T-helper 1 cell (primary cell): Measurements from ENCODE around the gene PPP1R13L.
"Not testable (repeated sequence)": the region's sequence is repeated elsewhere in the genome, so short reads cannot be mapped to it uniquely, and the experiment has no call there.

ENCODE experiments used
- DNase-seq, 5 donors: peaks; one replicate each; pipeline ENCODE4 v3.0.0-alpha.2; 2012 to 2020

The PPP1R13L gene

GRCh38 chr19:45432543-45432942 lies 27.7 kb upstream of the PPP1R13L start:
- DNase-seq: not testable (repeated sequence)

DNA sequence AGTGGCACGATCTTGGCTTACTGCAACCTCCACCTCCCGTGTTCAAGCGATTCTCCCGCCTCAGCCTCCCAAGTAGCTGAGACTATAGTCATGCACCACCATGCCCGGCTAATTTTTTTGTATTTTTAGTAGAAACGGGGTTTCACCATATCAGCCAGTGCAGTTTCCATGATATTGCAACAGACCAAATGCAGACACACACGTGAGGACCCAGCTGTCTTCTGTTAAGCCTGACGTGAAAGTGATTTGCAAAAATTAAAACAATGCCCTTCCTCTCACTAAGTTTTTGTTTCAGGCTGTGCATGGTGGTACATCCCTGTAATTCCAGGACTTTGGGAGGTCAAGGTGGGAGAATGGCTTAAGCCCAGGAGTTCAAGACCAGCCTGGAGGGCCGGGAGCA lies 26.1 kb upstream of the PPP1R13L start:
- DNase-seq: not testable (repeated sequence)

DNA sequence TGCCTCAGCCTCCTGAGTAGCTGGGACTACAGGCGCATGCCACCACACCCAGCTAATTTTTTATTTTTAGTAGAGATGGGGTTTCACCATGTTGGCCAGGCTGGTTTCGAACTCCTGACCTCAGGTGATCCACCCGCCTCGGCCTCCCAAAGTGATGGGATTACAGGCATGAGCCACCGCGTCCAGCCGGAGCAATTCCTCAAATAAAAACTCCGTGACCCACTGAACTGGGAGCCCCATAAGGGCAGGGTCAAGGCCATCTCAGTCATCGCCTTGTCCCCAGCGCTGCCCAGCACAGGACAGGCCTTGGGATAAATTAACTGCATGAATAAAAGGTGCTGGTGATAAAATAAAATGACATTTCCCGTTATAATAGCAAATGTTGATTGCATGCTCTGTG lies 25.0 kb upstream of the PPP1R13L start:
- DNase-seq: not testable (repeated sequence)

DNA sequence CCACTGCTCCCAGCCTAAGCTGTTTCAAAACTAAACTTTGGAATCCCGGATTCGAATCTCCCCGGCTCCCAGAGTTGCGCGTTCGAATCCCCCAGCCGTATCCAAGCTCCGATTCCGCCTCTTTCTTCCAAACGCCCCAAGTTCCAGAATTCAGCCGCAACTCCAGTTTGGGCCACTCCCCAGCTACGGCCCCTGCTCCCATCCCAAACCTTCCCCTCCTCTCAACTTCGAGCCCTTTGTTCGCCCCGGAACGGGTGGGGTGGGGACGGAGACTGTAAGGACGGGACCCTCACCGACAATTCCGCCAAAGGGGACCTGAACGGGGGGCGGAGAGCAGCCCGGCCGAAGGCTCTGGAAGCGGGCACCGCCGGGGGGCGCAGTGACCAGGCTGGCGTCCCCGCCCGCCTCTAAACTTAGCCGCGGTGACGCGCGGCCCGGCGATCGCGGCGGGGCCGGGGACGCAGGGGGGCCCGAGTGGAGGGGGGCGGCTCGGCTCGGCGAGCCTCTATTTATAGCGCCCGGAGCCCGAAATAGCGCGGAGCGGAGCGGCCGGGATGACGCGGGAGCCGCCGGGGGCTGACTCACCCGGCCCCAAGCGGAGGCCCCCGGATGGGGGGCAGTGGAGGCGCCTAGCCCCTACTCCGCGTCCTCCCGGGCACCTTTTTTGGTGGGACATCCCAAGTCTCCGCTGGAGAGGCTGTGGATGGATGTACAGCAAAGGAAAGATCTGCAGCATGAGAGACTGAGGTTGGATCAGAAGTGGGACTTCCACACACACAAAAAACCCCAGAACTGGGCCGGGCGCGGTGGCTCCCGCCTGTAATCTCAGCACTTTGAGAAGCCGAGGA lies 23.7 kb upstream of the PPP1R13L start:
- DNase-seq: no peak

DNA sequence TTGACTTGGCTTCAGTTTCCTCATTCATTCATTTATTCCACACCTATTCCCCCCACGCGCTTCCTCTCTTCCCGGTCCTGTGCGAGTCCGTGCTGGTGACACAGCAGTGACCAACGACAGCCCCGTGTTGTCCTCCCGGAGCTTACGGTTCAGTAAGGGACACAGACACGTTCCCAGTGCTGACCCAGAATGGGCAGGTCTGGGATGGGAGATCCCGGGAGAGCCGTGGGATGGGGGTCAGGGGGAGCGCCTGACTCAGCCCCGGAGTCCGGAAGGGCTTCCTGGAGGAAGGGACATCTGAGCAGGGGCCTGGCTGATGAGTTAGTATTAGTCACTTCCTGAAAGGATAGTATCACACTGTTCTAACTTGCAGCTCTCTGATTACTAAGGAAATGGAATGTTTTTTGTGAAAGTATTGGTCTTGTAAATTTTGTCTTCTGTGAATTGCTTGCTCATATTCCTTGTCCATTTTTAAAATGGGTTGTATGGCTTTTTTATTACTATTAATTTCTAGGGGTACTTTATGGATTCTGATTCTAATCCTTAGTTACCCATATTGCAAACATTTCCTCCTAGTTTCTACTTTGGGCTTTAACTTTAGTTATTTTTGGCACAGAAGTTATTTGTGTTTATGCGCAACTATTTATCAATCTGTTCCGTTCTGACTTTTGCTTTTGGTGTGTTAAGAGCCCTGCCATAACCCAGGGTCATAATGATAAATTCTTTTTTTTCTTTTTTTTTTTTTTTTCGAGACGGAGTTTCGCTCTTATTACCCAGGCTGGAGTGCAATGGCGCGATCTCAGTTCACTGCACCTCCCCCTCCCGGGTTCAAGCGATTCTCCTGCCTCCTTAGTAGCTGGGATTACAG lies 19.6 kb upstream of the PPP1R13L start:
- DNase-seq: peak in 1 of 5 donors; percentile 60

DNA sequence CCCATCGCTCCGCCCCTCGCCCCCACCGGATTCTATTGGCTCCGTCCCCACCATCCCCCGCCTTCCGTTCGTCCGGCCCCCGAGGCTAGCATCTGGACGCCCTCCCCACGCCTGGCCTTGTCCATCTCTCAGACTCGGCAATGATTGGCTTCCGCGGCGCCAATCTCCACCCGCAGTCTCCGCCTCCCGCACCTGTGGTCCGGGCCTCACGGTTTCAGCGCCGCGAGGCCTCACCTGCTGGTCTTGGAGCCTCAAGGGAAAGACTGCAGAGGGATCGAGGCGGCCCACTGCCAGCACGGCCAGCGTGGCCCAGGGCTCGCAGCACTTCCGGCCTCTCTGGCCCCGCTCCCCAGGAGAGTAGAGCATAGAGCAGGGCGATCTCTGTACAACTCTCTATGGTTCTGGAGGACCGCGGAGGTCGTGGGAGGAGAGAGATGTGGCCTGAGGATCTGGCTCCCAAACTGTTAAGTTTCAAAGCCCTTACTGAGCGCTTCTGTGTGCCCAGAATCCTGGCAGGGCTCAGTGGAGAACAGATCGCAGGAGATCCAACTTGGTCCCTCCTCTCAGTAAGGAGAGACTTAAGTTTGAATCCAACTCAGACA lies 18.8 kb upstream of the PPP1R13L start, which contains the start of gene ERCC1:
TSS of gene ERCC1 (minus strand) at position 329 of the 602 bp plus-strand sequence. CDS start 543 bp downstream, outside the sequence.
- peak in 3 of 5 donors; percentile 72 to 88 (median 78) for DNase-seq

- DNase-seq: peak in 2 of 5 donors; percentile 74 to 82
These were observed 18.2 kb upstream of the PPP1R13L start for GRCh38 chr19:45423033-45423588.

DNA sequence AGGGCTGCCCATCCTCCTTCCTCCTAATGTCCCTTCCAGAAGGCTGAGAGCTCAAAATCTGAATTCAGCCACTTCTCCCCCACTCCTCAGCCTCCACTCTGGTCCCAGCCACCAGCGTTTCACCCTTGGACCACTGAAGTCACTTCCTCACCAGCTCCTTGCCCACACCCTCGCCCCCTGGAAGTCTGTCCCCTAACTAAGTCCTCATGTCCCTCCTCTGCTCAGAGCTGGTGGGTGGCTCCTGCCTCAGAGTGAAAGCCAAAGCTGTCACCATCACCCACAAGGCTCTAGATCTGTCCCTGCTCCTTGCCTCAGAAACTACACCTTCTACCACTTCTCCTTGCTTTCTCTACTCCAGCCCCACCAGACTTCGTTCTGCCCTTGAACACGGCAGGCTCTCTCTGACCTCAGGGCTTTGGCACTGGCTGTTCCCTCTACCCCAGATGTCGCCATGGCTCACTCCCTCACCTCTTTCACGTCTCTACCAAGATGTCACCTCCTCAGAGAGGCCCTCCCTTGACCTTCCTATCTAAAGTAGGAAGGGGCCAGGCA lies 17.2 kb upstream of the PPP1R13L start:
- no peak for DNase-seq

DNA sequence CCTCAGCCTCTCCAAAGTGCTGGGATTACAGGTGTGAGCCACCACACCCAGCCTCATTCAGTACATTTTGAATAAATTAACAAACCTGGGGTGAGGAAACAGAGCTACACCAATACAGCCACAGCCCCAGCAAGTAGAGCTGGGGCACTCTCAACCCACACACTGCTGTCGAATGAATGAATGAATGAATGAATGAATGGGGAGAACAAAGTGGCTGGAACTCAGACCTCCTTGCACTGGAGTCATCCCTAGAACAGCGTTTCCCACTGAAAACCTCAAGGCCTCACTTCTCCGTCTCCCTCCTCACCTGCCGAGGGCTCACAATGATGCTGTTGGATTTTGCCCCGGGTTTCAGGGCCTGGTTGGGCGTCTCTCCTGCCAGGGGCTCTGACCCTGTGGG lies 16.0 kb upstream of the PPP1R13L start:
- no peak for DNase-seq

GRCh38 chr19:45420356-45420755 lies 15.5 kb upstream of the PPP1R13L start:
- no peak for DNase-seq

DNA sequence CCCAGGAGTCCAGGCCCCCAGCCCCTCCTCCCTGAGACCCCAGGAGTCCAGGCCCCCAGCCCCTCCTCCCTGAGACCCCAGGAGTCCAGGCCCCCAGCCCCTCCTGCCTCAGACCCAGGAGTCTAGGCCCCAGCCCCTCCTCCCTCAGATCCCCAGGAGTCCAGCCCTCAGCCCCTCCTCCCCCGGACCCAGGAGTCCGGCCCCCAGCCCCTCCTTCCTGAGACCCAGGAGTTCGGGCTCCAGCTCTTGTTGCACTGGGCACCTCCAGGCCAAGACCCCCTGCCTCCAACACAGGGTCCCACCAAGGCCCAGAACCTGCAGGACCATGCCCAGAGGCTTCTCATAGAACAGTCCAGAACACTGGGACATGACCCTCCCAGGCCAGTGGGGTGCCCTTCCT lies 15.0 kb upstream of the PPP1R13L start:
- DNase-seq: no peak

DNA sequence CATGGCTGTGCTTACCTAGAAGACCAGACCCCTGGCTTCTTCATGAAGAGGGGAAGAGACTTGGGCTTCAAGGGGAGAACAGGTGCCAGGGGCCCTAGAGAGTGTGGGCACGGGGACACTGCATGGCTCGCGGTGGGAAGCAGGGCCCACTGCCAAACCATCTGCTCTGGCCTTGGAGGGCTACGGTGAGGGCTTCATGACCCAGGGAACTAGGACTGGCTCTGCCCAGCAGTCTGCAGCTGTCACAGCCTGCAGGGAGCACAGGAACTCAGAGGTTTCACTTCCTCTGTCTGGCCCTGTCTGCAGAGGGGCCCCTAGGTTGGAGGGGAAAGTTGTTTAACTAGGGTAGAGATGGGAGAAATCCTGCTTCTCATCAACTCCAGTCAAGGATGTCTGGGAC lies 14.5 kb upstream of the PPP1R13L start:
- DNase-seq: peak in 1 of 5 donors; percentile 42

DNA sequence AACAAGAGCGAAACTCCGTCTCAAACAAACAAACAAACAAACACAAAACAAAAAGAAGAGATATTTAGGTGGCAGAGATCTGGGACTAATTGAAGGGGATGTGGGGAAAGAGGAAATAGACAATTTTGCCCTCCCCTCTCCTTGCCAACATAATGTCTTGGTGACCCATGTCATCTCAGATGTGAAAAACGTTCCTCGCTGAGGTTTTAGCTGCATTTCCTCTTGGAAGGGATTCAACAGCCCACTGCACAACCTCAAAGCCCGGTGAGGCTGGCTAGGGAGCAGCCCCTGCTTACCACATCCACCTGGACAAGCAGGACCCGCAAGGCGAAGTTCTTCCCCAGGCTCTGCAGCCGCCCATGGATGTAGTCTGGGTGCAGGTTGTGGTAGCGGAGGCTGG lies 13.9 kb upstream of the PPP1R13L start:
- DNase-seq: no peak

- no peak for DNase-seq
These were observed 12.3 kb upstream of the PPP1R13L start for GRCh38 chr19:45417151-45417550.

GRCh38 chr19:45414468-45414867 lies 9.6 kb upstream of the PPP1R13L start:
- no peak for DNase-seq

DNA sequence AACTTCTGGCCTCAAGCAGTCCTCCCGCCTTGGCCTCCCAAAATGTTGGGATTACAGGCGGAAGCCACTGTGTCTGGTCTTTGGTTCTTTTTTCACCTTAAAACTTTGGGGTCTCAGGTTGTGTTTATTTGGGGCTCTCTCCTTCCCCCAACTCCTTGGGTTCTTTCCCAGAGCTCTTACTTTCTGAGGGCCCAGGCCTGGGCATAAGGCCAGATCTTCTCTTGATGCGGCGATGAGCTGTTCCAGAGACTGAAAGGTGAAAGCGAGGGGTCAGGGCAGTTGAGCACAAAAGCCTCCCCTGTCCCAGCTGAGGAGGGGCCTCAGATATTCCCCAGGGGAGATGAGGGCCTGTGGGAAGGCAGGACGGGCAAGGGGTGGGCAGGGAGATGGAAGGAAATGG lies 8.6 kb upstream of the PPP1R13L start:
- DNase-seq: no peak

GRCh38 chr19:45410330-45410729 lies 5.5 kb upstream of the PPP1R13L start:
- DNase-seq: not testable (repeated sequence)

DNA sequence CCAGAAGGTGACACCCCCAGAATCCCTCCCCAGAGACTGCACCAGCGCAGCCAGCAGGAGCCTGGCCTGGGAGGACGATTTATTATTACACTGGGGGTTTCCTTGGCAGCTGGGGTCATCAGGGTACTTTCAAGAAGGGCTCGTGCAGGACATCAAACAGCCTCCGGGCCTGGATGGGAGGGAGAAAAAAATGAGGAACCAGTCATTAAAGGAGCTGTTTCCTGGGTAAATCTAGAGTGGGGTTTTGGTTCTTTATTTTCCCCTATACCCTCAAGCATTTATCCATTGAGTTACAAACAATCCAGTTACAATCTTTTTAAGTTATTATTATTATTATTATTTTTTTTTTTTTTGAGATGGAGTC lies 4.7 kb upstream of the PPP1R13L start:
- no peak for DNase-seq

GRCh38 chr19:45408830-45409556 lies 4.1 kb upstream of the PPP1R13L start:
- DNase-seq: no peak

DNA sequence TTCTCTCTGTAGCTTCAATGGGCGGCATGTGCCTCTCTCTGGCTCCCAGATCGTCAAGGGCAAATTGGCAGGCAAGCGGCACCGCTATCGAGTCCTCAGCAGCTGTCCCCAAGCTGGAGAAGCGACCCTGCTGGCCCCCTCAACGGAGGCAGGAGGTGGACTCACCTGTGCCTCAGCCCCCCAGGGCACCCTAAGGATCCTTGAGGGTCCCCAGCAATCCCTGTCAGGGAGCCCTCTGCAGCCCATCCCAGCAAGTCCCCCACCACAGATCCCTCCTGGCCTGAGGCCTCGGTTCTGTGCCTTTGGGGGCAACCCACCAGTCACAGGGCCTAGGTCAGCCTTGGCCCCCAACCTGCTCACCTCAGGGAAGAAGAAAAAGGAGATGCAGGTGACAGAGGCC lies 3.3 kb upstream of the PPP1R13L start:
- DNase-seq: no peak

- DNase-seq: not testable (repeated sequence)
These were observed 2.7 kb upstream of the PPP1R13L start for GRCh38 chr19:45407585-45407984.

- no peak for DNase-seq
These were observed 2.2 kb upstream of the PPP1R13L start for GRCh38 chr19:45407091-45407375.
